Ishikawa (cell line): ENCODE data around the gene MTIF3.

Source experiments
- CEBPB ChIP-seq: IDR thresholded peaks from 2 replicates; pipeline ENCODE4 v1.6.1; 2012
- RAD21 ChIP-seq: IDR thresholded peaks from 2 replicates; pipeline ENCODE4 v1.6.1; 2012; ENCODE audit warnings: low read depth
- TAF1 ChIP-seq: IDR thresholded peaks from 2 replicates; pipeline ENCODE4 v1.6.1; 2012; ENCODE audit warnings: low read depth, mild to moderate bottlenecking
- ZBTB7A ChIP-seq: IDR thresholded peaks from 2 replicates; pipeline ENCODE4 v1.6.1; 2012; ENCODE audit warnings: low read depth

DNA sequence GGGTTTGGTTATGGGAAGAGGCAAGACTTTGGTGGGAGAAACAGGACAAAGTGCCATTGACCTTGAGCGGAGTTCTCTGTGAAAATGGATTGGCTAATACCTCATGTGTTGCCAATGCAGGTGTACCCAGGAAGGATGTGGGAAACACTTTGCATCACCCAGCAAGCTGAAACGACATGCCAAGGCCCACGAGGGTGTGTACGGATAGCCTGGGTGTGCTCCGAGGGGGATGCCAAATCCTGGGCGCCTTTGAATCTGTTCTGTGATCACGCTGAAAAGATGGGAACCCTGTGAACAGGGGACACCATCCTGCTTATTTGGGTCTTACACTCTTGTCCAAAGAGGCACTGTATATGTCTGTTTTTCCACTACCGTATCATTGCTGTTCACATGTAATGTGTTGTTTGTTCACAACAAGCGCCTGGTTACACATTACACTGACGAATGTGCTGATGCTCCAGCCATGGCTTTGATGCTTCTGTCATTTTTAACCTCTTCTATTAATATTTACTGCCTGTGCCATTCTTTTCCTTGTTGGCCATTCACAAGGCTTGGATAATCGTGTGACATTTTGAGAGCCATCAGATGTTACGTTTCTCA lies 17.7 kb downstream of the MTIF3 start:
- no peak for TF ChIP-seq ZBTB7A
- no peak for TF ChIP-seq CEBPB
- TF ChIP-seq TAF1: no peak
- no peak for TF ChIP-seq RAD21
